ENCODE results near the gene FLCN.

DNA sequence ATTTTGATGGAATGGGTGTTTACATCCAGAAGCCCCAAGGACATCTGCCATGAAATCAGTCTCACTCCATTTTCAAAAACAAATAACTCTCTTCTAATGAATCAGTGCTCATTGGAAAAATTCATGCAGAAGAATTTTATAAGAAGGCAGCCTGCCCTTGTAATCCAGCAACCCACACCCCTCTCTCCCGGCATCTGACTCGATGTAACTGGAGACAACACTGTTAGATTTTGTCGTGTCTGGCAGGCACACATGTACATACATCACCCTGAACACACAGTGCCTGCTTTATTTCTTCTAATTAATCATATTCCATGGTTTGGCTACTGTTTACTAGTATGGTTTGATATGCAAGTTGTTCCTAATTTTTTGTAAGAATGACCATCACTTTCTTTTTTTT, 19.0 kb downstream of the FLCN start:
- TF ChIP-seq, protein P1, sequence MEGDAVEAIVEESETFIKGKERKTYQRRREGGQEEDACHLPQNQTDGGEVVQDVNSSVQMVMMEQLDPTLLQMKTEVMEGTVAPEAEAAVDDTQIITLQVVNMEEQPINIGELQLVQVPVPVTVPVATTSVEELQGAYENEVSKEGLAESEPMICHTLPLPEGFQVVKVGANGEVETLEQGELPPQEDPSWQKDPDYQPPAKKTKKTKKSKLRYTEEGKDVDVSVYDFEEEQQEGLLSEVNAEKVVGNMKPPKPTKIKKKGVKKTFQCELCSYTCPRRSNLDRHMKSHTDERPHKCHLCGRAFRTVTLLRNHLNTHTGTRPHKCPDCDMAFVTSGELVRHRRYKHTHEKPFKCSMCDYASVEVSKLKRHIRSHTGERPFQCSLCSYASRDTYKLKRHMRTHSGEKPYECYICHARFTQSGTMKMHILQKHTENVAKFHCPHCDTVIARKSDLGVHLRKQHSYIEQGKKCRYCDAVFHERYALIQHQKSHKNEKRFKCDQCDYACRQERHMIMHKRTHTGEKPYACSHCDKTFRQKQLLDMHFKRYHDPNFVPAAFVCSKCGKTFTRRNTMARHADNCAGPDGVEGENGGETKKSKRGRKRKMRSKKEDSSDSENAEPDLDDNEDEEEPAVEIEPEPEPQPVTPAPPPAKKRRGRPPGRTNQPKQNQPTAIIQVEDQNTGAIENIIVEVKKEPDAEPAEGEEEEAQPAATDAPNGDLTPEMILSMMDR (conservative IDR thresholded peaks at IDR 0.05) = no peak
- no peak for TF ChIP-seq EZH2 (IDR thresholded peaks at IDR 0.05; ENCODE audit: low read depth)

All from PC-9 (cell line).